CD4-positive, alpha-beta memory T cell (primary cell): ENCODE data around the gene CLEC17A. TPM values are rescaled to one million over a fixed set of nuclear protein-coding genes. Genes with fewer than 3 reads are reported as not detected.
"Not testable (repeated sequence)": the region's sequence is repeated elsewhere in the genome, so short reads cannot be mapped to it uniquely, and the experiment has no call there.

Experiments used
- CTCF ChIA-PET: fragments of 350-600 bp; sonication (Branson Sonifier 250); formaldehyde crosslinking; loops from one replicate; lab custom pipeline; 2021; ENCODE audit warnings: inconsistent platforms; ENCODE audit not compliant: partially characterized antibody; lab: Charles Lee
- POLR2A ChIA-PET: fragments of 350-600 bp; sonication (Branson Sonifier 250); formaldehyde crosslinking; loops from one replicate; lab custom pipeline; 2021; ENCODE audit not compliant: partially characterized antibody; lab: Charles Lee
- DNase-seq, 5 donors: peaks; one replicate each; pipeline versions ENCODE4 v3.0.0 to v3.0.0-alpha.2; 2020 to 2022; ENCODE audit warnings: mixed read lengths in 1 of 5
- H3K27ac ChIP-seq: one replicate; pipeline ENCODE4 v1.7.0; 2013; ENCODE audit warnings: low read depth, low read length
- H3K27me3 ChIP-seq: 2 replicates; pipeline ENCODE4 v1.7.0; 2013; ENCODE audit warnings: mild to moderate bottlenecking, low read length, moderate library complexity; ENCODE audit not compliant: insufficient read depth
- H3K36me3 ChIP-seq: 2 replicates; pipeline ENCODE4 v1.7.0; 2013; ENCODE audit warnings: mild to moderate bottlenecking, low read length, moderate library complexity; ENCODE audit not compliant: insufficient read depth
- H3K4me1 ChIP-seq: 2 replicates; pipeline ENCODE4 v1.7.0; 2013; ENCODE audit warnings: mild to moderate bottlenecking, low read length, moderate library complexity; ENCODE audit not compliant: insufficient read depth
- H3K4me3 ChIP-seq, 2 donors: one replicate each; pipeline ENCODE4 v1.7.0; 2013; ENCODE audit warnings: low read length in 2 of 2, mild to moderate bottlenecking in 1 of 2
- H3K9me3 ChIP-seq, 2 donors: one replicate each; pipeline ENCODE4 v1.7.0; 2013; ENCODE audit warnings: low read length in 2 of 2, control low read depth in 1 of 2; ENCODE audit not compliant: control insufficient read depth in 1 of 2
- H3K27ac Mint-ChIP-seq, 7 donors: one replicate each; pipeline ENCODE4 v1.8.0; 2020 to 2021; ENCODE audit warnings: mixed read lengths in 7 of 7, mild to moderate bottlenecking in 6 of 7, inconsistent platforms in 3 of 7, moderate library complexity in 3 of 7
- H3K27me3 Mint-ChIP-seq, 2 donors: one replicate each; pipeline ENCODE4 v1.8.0; 2020 to 2021; ENCODE audit warnings: mixed read lengths in 2 of 2
- H3K36me3 Mint-ChIP-seq, 2 donors: one replicate each; pipeline ENCODE4 v1.8.0; 2020 to 2021; ENCODE audit warnings: mixed read lengths in 2 of 2, inconsistent platforms in 1 of 2, mild to moderate bottlenecking in 1 of 2
- H3K4me1 Mint-ChIP-seq, 4 donors: one replicate each; pipeline ENCODE4 v1.8.0; 2020 to 2021; ENCODE audit warnings: mixed read lengths in 4 of 4, mild to moderate bottlenecking in 1 of 4
- H3K4me3 Mint-ChIP-seq, 8 donors: one replicate each; pipeline ENCODE4 v1.8.0; 2020 to 2021; ENCODE audit warnings: mixed read lengths in 8 of 8, mild to moderate bottlenecking in 7 of 8, moderate library complexity in 6 of 8, inconsistent platforms in 3 of 8
- H3K9me3 Mint-ChIP-seq, 8 donors: one replicate each; pipeline ENCODE4 v1.8.0; 2020 to 2021; ENCODE audit warnings: mixed read lengths in 8 of 8, mild to moderate bottlenecking in 5 of 8, inconsistent platforms in 3 of 8, moderate library complexity in 1 of 8
- intact Hi-C: fragments of 100-400 bp; cut with micrococcal nuclease; formaldehyde crosslinking; loops from one replicate; pipeline ENCODE4 v1.15.1; 2023
- polyA plus RNA-seq, 2 donors: library from polyadenylated mRNA; unstranded; fragments of 300-500 nt; fragmentation: Illumina TruSeq; gene quantifications; one replicate each; pipeline ENCODE4 v1.2.3, GENCODE V29; 2021
- total RNA-seq, 2 experiments: library from RNA; stranded (reverse); gene quantifications; one replicate each; pipeline ENCODE4 v1.2.3, GENCODE V29; 2021

CLEC17A gene
- total and polyA plus RNA-seq, 4 experiments from 2014 or later = 0.20 TPM; not detected in 3

DNA sequence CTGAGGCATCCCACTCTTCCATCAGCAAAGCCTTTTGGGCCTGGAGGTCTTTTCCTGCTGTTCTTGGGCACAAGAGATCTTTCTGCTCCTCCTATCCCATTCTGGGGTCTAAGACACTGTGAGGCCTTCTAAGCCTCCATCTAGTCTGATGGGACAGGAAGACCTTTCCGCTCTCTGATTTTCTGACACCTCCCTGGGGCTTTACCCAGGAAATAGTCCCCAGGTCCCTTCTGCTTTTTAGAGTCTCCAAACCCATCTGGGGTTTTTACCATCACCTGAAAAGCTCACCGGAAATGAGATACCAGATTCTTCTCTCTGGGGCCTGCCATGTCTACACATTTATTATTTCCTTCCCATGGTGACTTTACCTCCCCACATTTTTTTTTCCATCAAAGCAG, 21.1 kb downstream of the CLEC17A start:
- H3K27ac Mint-ChIP-seq = peak overlapping the region in 6 of 7 donors; percentile 18 to 74 (median 57)
- peaks cover 0 to 2% (median 0%) of the 10 kb centered on the region in 8 donors for H3K9me3 Mint-ChIP-seq
- peaks cover 0 to 10% (median 4%) of the 10 kb centered on the region in 4 donors for H3K4me1 Mint-ChIP-seq
- Histone ChIP-seq H3K9me3 (no peaks in the 10 kb centered on the region), H3K4me1 (no peaks in the 10 kb centered on the region), H3K27ac (no peak overlapping the region), H3K27me3 (no peaks in the 10 kb centered on the region), H3K36me3 (no peaks in the 10 kb centered on the region), H3K4me3 (no peak overlapping the region)
- intact Hi-C loops = no loop called here
- POLR2A ChIA-PET = no interaction called here
- peak in 1 of 5 donors; percentile 6 for DNase-seq
- H3K36me3 Mint-ChIP-seq = no peaks in the 10 kb centered on the region
- CTCF ChIA-PET = no interaction called here
- H3K27me3 Mint-ChIP-seq = no peaks in the 10 kb centered on the region
- no peak overlapping the region for H3K4me3 Mint-ChIP-seq

DNA sequence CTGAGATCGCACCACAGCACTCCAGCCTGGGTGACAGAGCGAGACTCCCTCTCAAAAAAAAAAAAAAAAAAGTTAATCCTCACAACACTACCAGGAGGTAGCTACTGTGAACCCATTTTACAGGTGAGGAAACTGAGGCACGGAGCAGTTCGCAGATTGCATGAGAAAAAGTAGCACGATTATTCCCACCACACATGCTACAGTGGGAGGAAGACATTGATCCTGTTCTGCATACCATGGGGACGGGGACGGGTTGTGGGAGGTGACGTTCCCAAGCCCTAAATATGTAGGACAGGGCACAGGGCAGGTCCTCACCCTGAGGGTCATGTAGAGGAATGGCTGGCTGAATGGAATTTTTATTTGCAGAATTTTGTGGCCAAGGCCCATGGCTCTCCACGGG, 23.7 kb downstream of the CLEC17A start:
- H3K27me3 Mint-ChIP-seq = peaks cover 0 to 3% of the 10 kb centered on the region in 2 donors
- H3K36me3 ChIP-seq = no peaks in the 10 kb centered on the region
- no peaks in the 10 kb centered on the region for H3K36me3 Mint-ChIP-seq
- POLR2A ChIA-PET = no interaction called here
- no peaks in the 10 kb centered on the region for H3K27me3 ChIP-seq
- no peak overlapping the region for H3K4me3 ChIP-seq
- no peak overlapping the region for H3K27ac Mint-ChIP-seq
- H3K9me3 ChIP-seq = no peaks in the 10 kb centered on the region
- DNase-seq = no peak
- CTCF ChIA-PET = no interaction called here
- H3K4me1 Mint-ChIP-seq = peaks cover 0 to 10% (median 4%) of the 10 kb centered on the region in 4 donors
- H3K9me3 Mint-ChIP-seq = peaks cover 0 to 2% (median 0%) of the 10 kb centered on the region in 8 donors
- intact Hi-C loops = no loop called here
- H3K4me1 ChIP-seq = no peaks in the 10 kb centered on the region
- H3K27ac ChIP-seq = no peak overlapping the region
- no peak overlapping the region for H3K4me3 Mint-ChIP-seq

DNA sequence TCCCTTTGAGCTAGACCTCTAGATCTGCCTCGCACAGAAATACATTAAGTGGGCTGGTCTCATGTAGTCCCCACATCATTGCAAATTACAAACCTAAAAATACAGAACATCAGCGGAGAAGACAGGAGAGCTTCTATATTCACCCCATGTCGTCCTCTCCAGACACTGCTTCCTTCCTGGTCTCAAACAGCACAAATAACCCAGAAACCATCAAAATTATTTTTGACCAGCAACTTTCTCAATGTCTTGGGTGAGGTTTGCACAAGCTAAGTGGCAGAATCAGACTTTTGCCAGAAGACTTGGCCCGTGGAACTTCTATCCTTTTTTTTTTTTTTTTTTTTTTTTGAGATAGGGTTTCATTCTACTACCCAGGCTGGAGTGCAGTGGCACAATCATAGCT, 28.2 kb downstream of the CLEC17A start:
- POLR2A ChIA-PET = no interaction called here
- no peak overlapping the region for H3K27ac ChIP-seq
- intact Hi-C loops = no loop called here
- Mint-ChIP-seq H3K9me3 (peaks cover 0 to 1% (median 0%) of the 10 kb centered on the region in 8 donors), H3K4me1 (no peaks in the 10 kb centered on the region), H3K27me3 (peaks cover 0 to 3% of the 10 kb centered on the region in 2 donors), H3K36me3 (no peaks in the 10 kb centered on the region), H3K27ac (no peak overlapping the region), H3K4me3 (no peak overlapping the region)
- no peaks in the 10 kb centered on the region for H3K9me3 ChIP-seq
- no peak for DNase-seq
- H3K36me3 ChIP-seq = no peaks in the 10 kb centered on the region
- no peaks in the 10 kb centered on the region for H3K4me1 ChIP-seq
- no peak overlapping the region for H3K4me3 ChIP-seq
- CTCF ChIA-PET = no interaction called here
- no peaks in the 10 kb centered on the region for H3K27me3 ChIP-seq

DNA sequence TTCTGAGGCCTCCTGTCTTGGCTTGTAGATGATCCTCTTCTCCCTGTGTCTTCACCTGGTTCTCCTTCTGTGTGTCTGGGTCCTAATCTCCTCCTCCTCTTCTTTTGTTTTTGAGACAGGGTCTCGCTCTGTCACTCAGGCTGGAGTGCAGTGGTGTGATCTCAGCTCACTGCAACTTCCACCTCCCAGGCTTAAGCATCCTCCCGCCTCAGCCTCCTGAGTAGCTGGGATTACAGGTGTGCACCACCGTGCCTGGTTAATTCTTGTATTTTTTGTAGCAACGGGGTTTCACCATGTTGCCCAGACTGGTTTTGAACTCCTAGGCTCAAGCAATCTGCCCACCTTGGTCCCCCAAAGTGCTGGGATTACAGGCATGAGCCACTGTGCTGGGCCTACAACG, 29.4 kb downstream of the CLEC17A start:
- POLR2A ChIA-PET, H3K9me3 ChIP-seq, H3K4me3 Mint-ChIP-seq, DNase-seq, H3K4me1 Mint-ChIP-seq, CTCF ChIA-PET, H3K36me3 Mint-ChIP-seq, H3K27me3 ChIP-seq, H3K4me1 ChIP-seq, H3K27ac ChIP-seq, H3K27me3 Mint-ChIP-seq, intact Hi-C loops, H3K27ac Mint-ChIP-seq, H3K36me3 ChIP-seq, H3K9me3 Mint-ChIP-seq, H3K4me3 ChIP-seq: not testable (repeated sequence)

DNA sequence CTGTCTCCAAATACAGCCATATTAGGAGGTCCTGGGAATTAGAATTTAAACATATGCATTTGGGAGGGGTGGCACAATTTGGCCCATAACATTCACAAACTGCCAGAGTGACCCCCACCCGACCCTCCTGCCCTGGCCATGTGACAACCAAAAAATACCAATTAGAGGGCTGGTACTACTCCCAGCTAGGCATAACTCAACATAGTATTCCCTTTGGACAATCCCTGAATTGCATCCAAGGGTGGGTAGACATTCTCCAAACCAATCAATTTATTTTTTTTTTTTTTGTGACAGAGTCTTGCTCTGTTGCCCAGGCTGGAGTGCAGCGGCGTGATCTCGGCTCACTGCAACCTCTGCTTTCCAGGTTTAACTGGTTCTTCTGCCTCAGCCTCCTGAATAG, 29.8 kb downstream of the CLEC17A start:
- intact Hi-C loops = no loop called here
- no peak overlapping the region for H3K4me3 Mint-ChIP-seq
- Histone ChIP-seq H3K4me1 (no peaks in the 10 kb centered on the region), H3K4me3 (no peak overlapping the region), H3K36me3 (no peaks in the 10 kb centered on the region), H3K27me3 (no peaks in the 10 kb centered on the region), H3K27ac (no peak overlapping the region), H3K9me3 (no peaks in the 10 kb centered on the region)
- H3K4me1 Mint-ChIP-seq = no peaks in the 10 kb centered on the region
- H3K27me3 Mint-ChIP-seq = peaks cover 2 to 6% of the 10 kb centered on the region in 2 donors
- H3K27ac Mint-ChIP-seq = no peak overlapping the region
- POLR2A ChIA-PET = no interaction called here
- peaks cover 0 to 1% of the 10 kb centered on the region in 2 donors for H3K36me3 Mint-ChIP-seq
- no peak for DNase-seq
- H3K9me3 Mint-ChIP-seq = peaks cover 0 to 5% (median 2%) of the 10 kb centered on the region in 8 donors
- CTCF ChIA-PET = no interaction called here

DNA sequence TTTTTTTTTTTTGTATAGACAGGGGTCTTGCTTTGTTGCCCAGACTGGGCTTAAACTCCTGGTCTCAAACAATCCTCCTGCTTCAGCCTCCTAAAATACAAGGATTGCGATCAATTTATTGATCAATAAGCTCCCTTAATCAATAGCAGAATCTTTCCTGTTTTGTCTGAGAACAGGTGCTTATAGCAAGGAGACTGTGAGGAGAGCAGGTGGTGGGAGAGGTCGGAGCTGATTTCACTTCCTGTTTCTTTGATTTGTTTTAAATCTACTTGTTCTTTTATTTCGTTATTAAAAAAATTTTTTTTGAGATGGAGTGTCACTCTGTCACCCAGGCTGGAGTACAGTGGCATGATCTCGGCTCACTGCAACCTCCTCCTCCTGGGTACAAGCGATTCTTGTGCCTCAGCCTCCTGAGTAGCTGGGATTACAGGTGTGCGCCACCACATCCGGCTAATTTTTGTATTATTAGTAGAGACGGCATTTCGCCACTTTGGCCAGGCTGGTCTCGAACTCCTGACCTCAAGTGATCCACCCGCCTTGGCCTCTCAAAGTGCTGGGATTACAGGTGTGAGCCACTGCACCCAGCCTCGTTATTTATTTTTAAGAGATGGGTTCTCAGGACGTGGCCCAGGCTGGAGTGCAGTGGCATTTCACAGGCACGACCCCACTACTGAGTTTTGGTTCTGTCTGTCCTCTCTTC, 30.7 kb downstream of the CLEC17A start:
- CTCF ChIA-PET, H3K9me3 Mint-ChIP-seq, H3K36me3 Mint-ChIP-seq, H3K4me1 ChIP-seq, H3K27ac ChIP-seq, H3K27ac Mint-ChIP-seq, H3K4me1 Mint-ChIP-seq, H3K27me3 ChIP-seq, H3K27me3 Mint-ChIP-seq, H3K4me3 Mint-ChIP-seq, H3K9me3 ChIP-seq, DNase-seq, H3K36me3 ChIP-seq, POLR2A ChIA-PET, intact Hi-C loops, H3K4me3 ChIP-seq: not testable (repeated sequence)

DNA sequence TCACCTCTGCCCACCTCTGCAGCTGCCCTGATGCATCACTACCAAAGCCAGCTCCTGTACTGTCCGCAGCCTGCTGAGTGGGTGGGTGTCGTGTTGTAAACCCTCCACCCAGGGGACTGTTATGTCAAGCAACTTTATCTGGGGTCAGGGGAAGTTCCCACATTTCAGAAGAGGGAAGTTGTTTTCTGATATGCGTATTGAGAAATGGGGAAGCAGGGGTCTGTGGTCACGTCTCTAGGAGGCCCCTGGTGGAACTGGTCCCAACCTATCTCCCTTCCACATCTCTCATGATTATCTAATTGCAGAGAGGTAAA, 31.2 kb downstream of the CLEC17A start:
- no peak for DNase-seq
- Histone ChIP-seq H3K4me1 (no peaks in the 10 kb centered on the region), H3K4me3 (no peak overlapping the region), H3K27ac (no peak overlapping the region), H3K9me3 (peaks cover 0 to under 1% of the 10 kb centered on the region in 2 donors), H3K36me3 (no peaks in the 10 kb centered on the region), H3K27me3 (no peaks in the 10 kb centered on the region)
- ChIA-PET POLR2A (no interaction called here), CTCF (interaction anchor here (1.0 kb wide), 1 partner anchor 10 kb away, joined by 3 read pairs; no protein-coding TSS in a partner anchor)
- Mint-ChIP-seq H3K4me1 (no peaks in the 10 kb centered on the region), H3K36me3 (peaks cover 0 to 1% of the 10 kb centered on the region in 2 donors), H3K27me3 (peaks cover 2 to 6% of the 10 kb centered on the region in 2 donors), H3K9me3 (peaks cover 0 to 8% (median 5%) of the 10 kb centered on the region in 8 donors), H3K4me3 (no peak overlapping the region), H3K27ac (peak overlapping the region in 1 of 7 donors; percentile 43)
- intact Hi-C loops = no loop called here
